Cardiac fibroblast (primary cell): ENCODE results near the gene ANKEF1.

Experiments used
- DNase-seq, 2 donors: peaks; one replicate each; pipeline versions ENCODE4 v3.0.0 to v3.0.0-alpha.2; 2010; ENCODE audit warnings: low read depth in 2 of 2
- H3K4me3 ChIP-seq, 2 donors: replicated peaks in 1 of 2; 1 replicate in 1 of 2; 2 replicates in 1 of 2; pipeline ENCODE4 v1.5.1; 2011; ENCODE audit warnings: low read depth in 2 of 2, low read length in 2 of 2, mild to moderate bottlenecking in 2 of 2, moderate library complexity in 1 of 2
- CTCF ChIP-seq: IDR thresholded peaks from one replicate; pipeline ENCODE4 v1.5.1; 2011; ENCODE audit warnings: low read depth, mild to moderate bottlenecking, low read length, inconsistent platforms

Gene ANKEF1

DNA sequence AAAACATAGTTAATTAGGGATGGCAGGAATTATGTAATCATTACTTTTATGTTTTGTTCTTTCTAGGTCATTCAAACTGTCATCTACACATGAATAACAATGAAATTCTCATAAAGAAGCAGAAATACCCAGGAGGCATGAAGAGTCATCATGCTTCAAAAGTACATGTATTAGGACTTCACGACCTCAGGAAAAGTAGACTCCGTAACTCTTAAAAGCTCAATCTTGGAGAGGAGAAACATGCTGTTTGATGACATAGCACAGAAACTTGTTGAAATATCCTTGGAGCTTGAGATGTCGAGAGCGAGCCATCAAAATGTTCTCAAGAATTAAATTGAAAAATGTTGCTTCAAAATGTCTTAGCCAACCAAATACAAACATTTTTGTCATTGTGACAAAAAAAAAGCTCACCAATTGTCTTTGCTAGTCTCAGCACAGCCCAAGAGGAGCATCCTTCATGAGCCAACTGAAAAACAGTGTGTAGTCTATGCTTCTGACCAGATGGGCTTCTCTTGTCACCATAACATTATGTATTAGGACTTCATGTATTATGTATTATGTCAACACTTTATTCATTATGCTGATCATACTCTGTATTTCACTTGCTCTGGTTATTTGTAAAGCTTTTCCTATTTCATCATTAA, 28.2 kb upstream of the ANKEF1 start:
- no peak overlapping the region for H3K4me3 ChIP-seq
- no peak for DNase-seq
- TF ChIP-seq CTCF = no peak

GRCh38 chr20:10007158-10007557, 27.6 kb upstream of the ANKEF1 start:
- no peak for TF ChIP-seq CTCF
- DNase-seq = no peak
- no peak overlapping the region for H3K4me3 ChIP-seq

DNA sequence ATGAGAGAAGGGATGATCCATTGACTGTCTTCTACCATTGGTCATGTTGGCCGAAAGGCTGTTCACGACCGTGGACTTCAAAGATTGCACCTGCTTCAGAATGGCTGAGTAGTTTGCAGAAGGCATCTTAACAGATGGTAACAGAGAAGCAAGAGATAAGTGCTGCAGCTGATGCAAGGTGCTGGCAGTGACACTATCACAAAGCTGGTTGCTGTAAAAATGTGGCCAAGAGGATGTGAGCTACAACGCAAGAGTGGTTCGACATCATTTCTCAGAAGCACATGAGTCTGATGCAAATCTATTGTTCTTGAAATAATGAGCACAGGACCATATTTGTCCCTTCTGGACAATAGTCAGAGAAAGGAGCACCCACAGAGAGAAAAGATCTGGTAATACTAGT, 27.0 kb upstream of the ANKEF1 start:
- DNase-seq = no peak
- no peak overlapping the region for H3K4me3 ChIP-seq
- TF ChIP-seq CTCF = no peak

GRCh38 chr20:10012464-10012863, 22.3 kb upstream of the ANKEF1 start:
- TF ChIP-seq CTCF = no peak
- no peak overlapping the region for H3K4me3 ChIP-seq
- no peak for DNase-seq

GRCh38 chr20:10014431-10014830, 20.4 kb upstream of the ANKEF1 start:
- H3K4me3 ChIP-seq = no peak overlapping the region
- no peak for TF ChIP-seq CTCF
- DNase-seq = no peak

GRCh38 chr20:10020937-10021336, 13.8 kb upstream of the ANKEF1 start:
- TF ChIP-seq CTCF = no peak
- H3K4me3 ChIP-seq = no peak overlapping the region
- no peak for DNase-seq

- DNase-seq = no peak
- TF ChIP-seq CTCF = no peak
Observed at GRCh38 chr20:10022625-10023024, 12.2 kb upstream of the ANKEF1 start.

More at GRCh38 chr20:10022625-10023024, 12.2 kb upstream of the ANKEF1 start:
- no peak overlapping the region for H3K4me3 ChIP-seq
